Keratinocyte (primary cell): ENCODE measurements around the gene CALML3. TPM values are rescaled to one million over a fixed set of nuclear protein-coding genes. Genes with fewer than 3 reads are reported as not detected.

Experiments
- DNase-seq: peaks from one replicate; pipeline ENCODE4 v3.0.0-alpha.2; 2011; ENCODE audit warnings: low read depth, missing footprints, low spot score
- FAIRE-seq: peaks from 2 replicates; lab custom pipeline; 2011; peaks lifted over from hg19 to GRCh38; lab: Jason Lieb, UNC
- H2AFZ ChIP-seq: 2 replicates; pipeline ENCODE4 v1.6.0; 2012; ENCODE audit warnings: low read length, control low read depth, inconsistent platforms; ENCODE audit not compliant: control insufficient read depth
- H3K27ac ChIP-seq: 2 replicates; pipeline ENCODE4 v1.5.1; 2011; ENCODE audit warnings: low read length; ENCODE audit not compliant: control insufficient read depth, insufficient read depth
- H3K27me3 ChIP-seq: 3 replicates; pipeline ENCODE4 v1.6.0; 2011; ENCODE audit warnings: low read length; ENCODE audit not compliant: control insufficient read depth, insufficient read depth; ENCODE audit errors: extremely low read depth
- H3K36me3 ChIP-seq, 2 experiments: 2 replicates in 1 of 2; 3 replicates in 1 of 2; pipeline ENCODE4 v1.5.1; 2011; ENCODE audit warnings: low read length in 2 of 2, mild to moderate bottlenecking in 1 of 2; ENCODE audit not compliant: control insufficient read depth in 2 of 2, insufficient read depth in 2 of 2; ENCODE audit errors: extremely low read depth in 1 of 2
- H3K4me1 ChIP-seq: 3 replicates; pipeline ENCODE4 v1.5.1; 2011; ENCODE audit warnings: low read length; ENCODE audit not compliant: control insufficient read depth, insufficient read depth; ENCODE audit errors: extremely low read depth
- H3K4me2 ChIP-seq: 3 replicates; pipeline ENCODE4 v1.6.0; 2011; ENCODE audit warnings: low read depth, low read length; ENCODE audit not compliant: control insufficient read depth, insufficient read depth; ENCODE audit errors: extremely low read depth
- H3K4me3 ChIP-seq, 3 experiments: fragments of 200-600 bp in 1 of 3; sonication (generic) in 1 of 3; 2 replicates in 2 of 3; 3 replicates in 1 of 3; pipeline ENCODE4 v1.5.1; 2011 to 2016; ENCODE audit warnings: low read length in 3 of 3, mild to moderate bottlenecking in 3 of 3, control low read depth in 2 of 3, inconsistent platforms in 1 of 3, low read depth in 1 of 3, mixed read lengths in 1 of 3, mixed run types in 1 of 3, moderate library complexity in 1 of 3; ENCODE audit not compliant: control insufficient read depth in 2 of 3, insufficient read depth in 2 of 3; ENCODE audit errors: extremely low read depth in 1 of 3
- H3K79me2 ChIP-seq: 2 replicates; pipeline ENCODE4 v1.6.0; 2012; ENCODE audit warnings: low read length; ENCODE audit not compliant: control insufficient read depth, insufficient read depth
- H3K9ac ChIP-seq: 3 replicates; pipeline ENCODE4 v1.6.0; 2011; ENCODE audit warnings: low read length; ENCODE audit not compliant: control insufficient read depth, insufficient read depth; ENCODE audit errors: extremely low read depth
- H3K9me1 ChIP-seq: 3 replicates; pipeline ENCODE4 v1.6.0; 2011; ENCODE audit warnings: low read length; ENCODE audit not compliant: control insufficient read depth, insufficient read depth; ENCODE audit errors: extremely low read depth
- H3K9me3 ChIP-seq: 2 replicates; pipeline ENCODE4 v1.5.1; 2012; ENCODE audit warnings: low read depth, low read length; ENCODE audit not compliant: control insufficient read depth
- H4K20me1 ChIP-seq: 3 replicates; pipeline ENCODE4 v1.6.0; 2011; ENCODE audit warnings: low read length; ENCODE audit not compliant: control insufficient read depth, insufficient read depth; ENCODE audit errors: extremely low read depth
- CTCF ChIP-seq, 3 experiments: IDR thresholded peaks in 1 of 3; conservative IDR thresholded peaks in 1 of 3; optimal IDR thresholded peaks in 1 of 3; 2 replicates in 2 of 3; 3 replicates in 1 of 3; pipeline versions ENCODE3 to v1.5.1; 2011; ENCODE audit warnings: low read length in 3 of 3, mild to moderate bottlenecking in 3 of 3, moderate library complexity in 2 of 3, control low read depth in 1 of 3, inconsistent platforms in 1 of 3; ENCODE audit not compliant: insufficient read depth in 2 of 3; ENCODE audit errors: extremely low read depth in 1 of 3
- EZH2 ChIP-seq: IDR thresholded peaks from one replicate; pipeline ENCODE4 v1.6.1; 2012; ENCODE audit warnings: inconsistent platforms, mild to moderate bottlenecking, low read length, moderate library complexity
- dilution Hi-C: fragments of 300-500 bp; cut with MboI; formaldehyde crosslinking; loops from one replicate; pipeline ENCODE4 v1.7.0; 2020; ENCODE audit warnings: low sequenced_read_pairs; ENCODE audit not compliant: extremely low pct_ligation_motif_present
- polyA plus RNA-seq, 5 experiments: library from polyadenylated mRNA; depleted of rRNA in 3 of 5; stranded (reverse) in 3 of 5; stranded (forward) in 1 of 5; unstranded in 1 of 5; fragments of >200 nt; gene quantifications; 1 replicate in 1 of 5; 2 replicates in 3 of 5; 3 replicates in 1 of 5; pipeline versions ENCODE4 v1.2.1 to v1.2.3, GENCODE V29; 2011 to 2012; ENCODE audit warnings: missing spikeins in 2 of 5, low read depth in 1 of 5, low replicate concordance in 1 of 5

CALML3 gene
- polyA plus RNA-seq, 1 donor (not counting 4 experiments of a cell fraction or from before 2014, with no cell fraction given) = 7.6 TPM

- no peaks in the 10 kb centered on the region for H3K27me3 ChIP-seq
- no peak overlapping the region for H3K9ac ChIP-seq
- H3K4me1 ChIP-seq = peaks cover under 1% of the 10 kb centered on the region
- no peak overlapping the region for H3K27ac ChIP-seq
- H3K79me2 ChIP-seq = no peaks in the 10 kb centered on the region
- no peak for DNase-seq
- H4K20me1 ChIP-seq = no peaks in the 10 kb centered on the region
- H3K9me1 ChIP-seq = no peaks in the 10 kb centered on the region
- no peak overlapping the region for H3K4me3 ChIP-seq
- H2AFZ ChIP-seq = no peak overlapping the region
- FAIRE-seq = no peak
- no peaks in the 10 kb centered on the region for H3K36me3 ChIP-seq
- TF ChIP-seq EZH2 (no peak), CTCF (optimal IDR thresholded peaks at IDR 0.05 in 1 of 3, IDR thresholded peaks at IDR 0.05 in 1 of 3, conservative IDR thresholded peaks at IDR 0.05 in 1 of 3; ENCODE audit: extremely low read depth in 1 of 3, insufficient read depth in 2 of 3, low read length in 3 of 3) (no peak)
- no peak overlapping the region for H3K4me2 ChIP-seq
- no peaks in the 10 kb centered on the region for H3K9me3 ChIP-seq
- dilution Hi-C loops = no loop called here
These were observed 5.7 kb upstream of the CALML3 start for GRCh38 chr10:5519054-5519453.

GRCh38 chr10:5522913-5523560, 1.7 kb upstream of the CALML3 start:
- H3K9me3 ChIP-seq = no peaks in the 10 kb centered on the region
- no peaks in the 10 kb centered on the region for H3K36me3 ChIP-seq
- H3K27me3 ChIP-seq = no peaks in the 10 kb centered on the region
- H4K20me1 ChIP-seq = no peaks in the 10 kb centered on the region
- no peak overlapping the region for H2AFZ ChIP-seq
- TF ChIP-seq EZH2 (no peak), CTCF (optimal IDR thresholded peaks at IDR 0.05 in 1 of 3, IDR thresholded peaks at IDR 0.05 in 1 of 3, conservative IDR thresholded peaks at IDR 0.05 in 1 of 3; ENCODE audit: extremely low read depth in 1 of 3, insufficient read depth in 2 of 3, low read length in 3 of 3) (no peak)
- DNase-seq (no peak), FAIRE-seq (no peak)
- H3K79me2 ChIP-seq = no peaks in the 10 kb centered on the region
- dilution Hi-C loops = no loop called here
- H3K4me1 ChIP-seq = peaks cover 31% of the 10 kb centered on the region
- H3K9me1 ChIP-seq = no peaks in the 10 kb centered on the region
- no peak overlapping the region for H3K9ac ChIP-seq
- no peak overlapping the region for H3K4me3 ChIP-seq
- no peak overlapping the region for H3K4me2 ChIP-seq
- H3K27ac ChIP-seq = no peak overlapping the region
